ENCODE measurements around the gene CCDC40.

CCDC40 gene

DNA sequence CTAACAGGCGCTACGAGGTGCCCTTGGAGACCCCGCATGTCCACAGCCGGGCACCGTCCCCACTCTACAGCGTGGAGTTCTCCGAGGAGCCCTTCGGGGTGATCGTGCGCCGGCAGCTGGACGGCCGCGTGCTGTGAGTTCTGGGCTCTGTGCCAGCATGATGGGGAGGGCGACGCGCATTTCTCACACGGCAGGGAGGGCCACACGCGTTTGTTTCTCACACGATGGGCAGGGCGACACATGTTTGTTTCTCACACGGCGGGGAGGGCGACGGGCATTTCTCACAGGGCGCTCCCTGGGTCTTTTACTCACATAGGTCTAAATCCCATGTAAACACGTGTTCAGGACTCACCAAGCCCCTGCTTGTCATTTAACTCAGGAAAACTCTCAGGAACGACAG, 69.3 kb downstream of the CCDC40 start:
- no peak for DNase-seq

DNA sequence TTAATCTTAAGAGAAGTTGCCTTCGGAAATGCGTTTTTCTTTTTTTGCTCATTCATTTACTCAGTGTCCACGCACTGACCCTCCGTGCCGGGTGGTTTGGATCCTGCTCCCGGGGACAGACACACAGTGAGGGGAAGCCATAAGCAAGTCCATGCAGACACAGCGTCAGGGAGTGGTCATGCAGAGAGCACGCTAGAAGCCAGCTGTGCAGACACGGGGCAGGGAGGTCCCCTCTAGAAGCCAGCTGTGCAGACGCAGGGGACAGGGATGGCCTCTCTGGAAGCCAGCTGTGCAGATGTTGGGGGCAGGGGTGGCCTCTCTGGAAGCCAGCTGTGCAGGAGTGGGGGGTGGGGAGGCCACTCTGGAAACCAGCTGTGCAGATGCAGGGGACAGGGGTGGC, 69.7 kb downstream of the CCDC40 start:
- DNase-seq, result no peak

DNA sequence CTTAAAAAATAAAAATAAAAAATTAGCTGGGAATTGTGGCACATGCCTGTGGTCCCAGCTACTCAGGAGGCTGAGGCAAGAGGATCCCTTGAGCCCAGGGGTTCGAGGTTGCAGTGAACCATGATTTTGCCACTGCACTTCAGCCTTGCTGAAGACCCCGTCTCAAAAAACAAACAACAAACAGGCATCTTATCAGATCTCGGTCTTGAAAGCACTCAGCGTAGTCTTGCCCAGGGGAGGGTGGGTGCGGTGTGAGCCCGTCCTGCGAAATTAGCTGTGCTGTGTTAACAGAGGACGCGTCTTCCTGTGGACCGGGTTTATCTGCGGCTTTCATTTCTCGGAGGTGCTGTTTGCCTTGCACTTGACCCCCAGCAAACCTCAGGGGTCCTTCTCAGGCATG, 70.3 kb downstream of the CCDC40 start:
- no peak for DNase-seq

DNA sequence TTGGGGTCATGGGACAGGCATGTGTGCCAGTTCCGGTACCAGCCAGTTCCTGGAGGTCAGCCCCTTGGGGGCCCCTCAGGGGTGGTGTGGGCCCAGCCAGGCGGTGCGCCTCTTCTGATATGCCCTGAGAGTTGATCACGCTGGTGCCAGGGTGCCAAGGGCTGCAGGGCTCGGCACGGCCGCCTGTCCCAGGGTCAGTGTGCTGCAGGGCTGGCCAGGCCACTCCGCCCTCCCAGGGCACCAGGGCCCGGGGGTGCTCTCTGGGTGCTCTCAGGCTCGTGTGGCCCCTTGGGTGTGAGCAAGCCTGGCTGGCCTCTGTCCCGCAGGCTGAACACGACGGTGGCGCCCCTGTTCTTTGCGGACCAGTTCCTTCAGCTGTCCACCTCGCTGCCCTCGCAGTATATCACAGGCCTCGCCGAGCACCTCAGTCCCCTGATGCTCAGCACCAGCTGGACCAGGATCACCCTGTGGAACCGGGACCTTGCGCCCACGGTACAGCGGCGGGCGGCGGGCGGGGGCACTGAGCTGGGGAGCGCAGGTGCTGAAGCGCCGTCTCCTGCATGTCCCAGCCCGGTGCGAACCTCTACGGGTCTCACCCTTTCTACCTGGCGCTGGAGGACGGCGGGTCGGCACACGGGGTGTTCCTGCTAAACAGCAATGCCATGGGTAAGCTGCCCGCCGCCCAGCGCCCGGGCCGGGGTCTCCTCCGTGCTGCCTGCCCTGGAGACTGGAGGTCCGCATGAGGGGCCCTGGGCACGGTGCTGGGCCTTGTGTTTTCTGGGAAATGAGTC, 71.0 kb downstream of the CCDC40 start:
- no peak for DNase-seq

DNA sequence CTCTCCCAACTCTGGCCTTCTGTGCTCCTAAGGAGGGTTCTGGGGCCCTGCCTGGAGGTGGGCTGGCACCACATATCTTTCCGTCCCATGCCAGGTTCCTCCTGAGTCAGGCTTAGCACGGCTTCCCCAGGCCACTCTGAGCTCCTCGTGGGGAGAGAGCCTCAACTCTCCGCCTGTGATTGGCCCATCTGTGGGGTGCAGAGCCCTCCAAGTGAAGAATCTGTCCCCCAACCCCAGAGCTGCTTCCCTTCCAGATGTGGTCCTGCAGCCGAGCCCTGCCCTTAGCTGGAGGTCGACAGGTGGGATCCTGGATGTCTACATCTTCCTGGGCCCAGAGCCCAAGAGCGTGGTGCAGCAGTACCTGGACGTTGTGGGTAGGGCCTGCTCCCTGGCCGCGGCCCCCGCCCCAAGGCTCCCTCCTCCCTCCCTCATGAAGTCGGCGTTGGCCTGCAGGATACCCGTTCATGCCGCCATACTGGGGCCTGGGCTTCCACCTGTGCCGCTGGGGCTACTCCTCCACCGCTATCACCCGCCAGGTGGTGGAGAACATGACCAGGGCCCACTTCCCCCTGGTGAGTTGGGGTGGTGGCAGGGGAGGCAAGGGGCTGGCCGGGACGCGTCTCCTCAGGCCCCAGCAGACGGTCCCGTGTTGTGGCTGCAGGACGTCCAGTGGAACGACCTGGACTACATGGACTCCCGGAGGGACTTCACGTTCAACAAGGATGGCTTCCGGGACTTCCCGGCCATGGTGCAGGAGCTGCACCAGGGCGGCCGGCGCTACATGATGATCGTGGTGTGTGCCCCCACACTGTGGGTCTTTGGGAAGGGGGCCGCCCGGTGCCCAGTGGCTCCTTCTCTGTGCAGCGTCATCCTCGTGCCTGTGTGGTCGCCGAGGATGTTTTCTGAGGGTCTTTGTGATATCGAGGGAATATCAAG, 71.9 kb downstream of the CCDC40 start:
- DNase-seq, result no peak

DNA sequence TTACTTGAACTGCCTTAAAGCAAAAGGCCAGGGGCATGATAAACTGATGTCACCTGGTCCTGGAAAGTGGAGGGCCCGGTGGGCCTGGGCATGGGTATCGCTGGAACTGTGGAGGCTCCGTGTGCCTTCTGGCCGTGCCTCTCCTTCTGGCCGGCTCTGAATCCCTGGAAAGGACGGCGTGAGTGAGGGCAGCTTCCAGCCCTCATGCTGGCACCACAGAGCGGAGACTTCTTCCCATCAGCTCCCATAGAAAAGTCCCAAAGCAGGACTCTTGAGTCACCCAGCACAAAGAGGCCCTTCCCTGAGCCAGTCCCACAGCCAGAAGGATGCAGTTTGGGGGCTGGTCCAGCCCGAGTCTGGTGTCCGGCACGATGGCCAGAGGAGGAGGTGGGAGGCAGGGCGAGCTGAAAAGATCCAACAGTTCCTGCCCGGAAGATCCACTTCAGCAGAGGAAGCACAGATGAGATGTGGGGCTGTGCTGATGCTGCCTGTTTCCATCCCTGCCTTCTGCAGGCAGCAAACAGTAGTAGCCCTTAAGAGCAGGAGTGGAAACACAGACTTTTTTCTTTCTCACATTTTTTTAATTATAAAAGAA, 72.7 kb downstream of the CCDC40 start:
- no peak for DNase-seq

DNA sequence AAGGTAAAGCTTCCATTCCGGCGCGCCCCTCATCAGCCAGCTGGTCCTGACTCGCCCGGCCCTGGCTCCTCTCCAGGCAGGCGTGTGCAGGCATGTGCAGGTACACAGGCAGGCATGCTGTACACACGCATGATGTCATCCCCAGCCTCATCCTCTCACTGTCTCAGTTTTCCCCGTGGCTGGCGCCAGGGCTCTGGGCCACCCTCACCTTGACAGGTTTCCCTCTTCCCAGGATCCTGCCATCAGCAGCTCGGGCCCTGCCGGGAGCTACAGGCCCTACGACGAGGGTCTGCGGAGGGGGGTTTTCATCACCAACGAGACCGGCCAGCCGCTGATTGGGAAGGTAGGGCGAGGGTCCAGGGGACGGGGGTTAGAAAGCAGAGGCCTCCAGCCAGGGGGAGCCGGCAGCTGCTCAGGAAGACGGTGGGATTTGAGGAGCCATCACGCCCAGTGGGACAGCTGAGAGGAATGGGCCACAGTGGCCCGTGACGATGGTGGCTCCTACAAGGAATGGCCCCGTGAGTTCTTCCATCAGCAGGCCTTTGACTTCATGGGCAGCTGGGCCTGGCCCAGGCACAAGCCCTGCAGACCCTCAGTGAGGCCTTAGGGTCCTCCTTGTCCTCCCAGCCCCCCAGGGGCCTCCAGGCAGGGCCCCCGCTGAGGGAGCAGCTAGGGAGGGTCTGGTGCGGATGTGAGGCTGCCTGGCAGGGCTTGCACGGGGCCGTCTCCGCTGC, 73.4 kb downstream of the CCDC40 start:
- DNase-seq, result no peak

DNA sequence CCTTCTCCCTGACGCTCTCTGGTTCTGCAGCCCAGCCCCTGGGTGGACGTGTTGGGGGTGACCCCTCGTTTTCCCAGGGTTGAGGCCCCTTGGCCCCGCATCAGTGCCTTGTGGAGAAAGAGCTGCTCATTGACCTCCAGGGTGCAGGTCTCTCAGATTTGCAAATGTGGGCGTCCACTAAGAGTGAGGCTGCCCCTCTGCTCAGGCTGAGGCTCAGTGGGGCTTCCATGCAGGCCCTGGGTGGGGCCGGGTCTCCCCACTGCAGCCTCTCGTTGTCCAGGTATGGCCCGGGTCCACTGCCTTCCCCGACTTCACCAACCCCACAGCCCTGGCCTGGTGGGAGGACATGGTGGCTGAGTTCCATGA, 74.0 kb downstream of the CCDC40 start:
- no peak for DNase-seq

DNA sequence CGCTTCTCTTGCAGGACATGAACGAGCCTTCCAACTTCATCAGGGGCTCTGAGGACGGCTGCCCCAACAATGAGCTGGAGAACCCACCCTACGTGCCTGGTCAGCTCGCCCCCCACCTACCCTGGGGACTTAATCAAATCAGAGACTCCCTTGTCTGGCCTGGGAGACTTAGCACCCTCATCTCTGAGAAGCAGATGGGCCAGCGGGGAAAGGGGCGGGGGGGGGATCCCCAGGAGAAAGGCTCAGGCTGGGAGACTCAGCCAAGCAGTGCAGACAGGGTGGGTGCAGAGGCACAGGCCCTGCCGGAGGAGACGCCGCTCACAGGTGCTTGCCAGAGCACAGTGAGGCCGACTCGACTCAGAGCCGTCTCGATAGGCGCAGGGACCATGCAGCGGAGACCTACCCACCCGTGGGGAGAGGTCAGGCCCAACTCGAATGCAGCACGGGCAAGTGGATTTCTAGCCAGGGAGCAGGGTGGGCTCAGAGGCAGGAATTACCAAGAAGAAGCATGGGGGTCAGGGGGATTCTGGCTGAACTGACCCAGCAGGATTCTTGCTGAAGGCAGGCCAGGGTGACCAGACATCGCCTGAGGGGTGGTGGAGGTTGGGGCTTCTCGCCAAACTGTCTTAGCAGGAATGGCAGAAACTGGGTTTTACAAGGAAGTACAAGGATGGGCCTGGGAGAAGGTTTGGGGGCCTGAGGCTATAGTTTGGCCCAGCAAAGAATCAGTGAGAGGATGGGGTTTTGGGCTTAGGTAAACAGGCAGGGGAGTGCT, 74.7 kb downstream of the CCDC40 start:
- DNase-seq, result no peak

DNA sequence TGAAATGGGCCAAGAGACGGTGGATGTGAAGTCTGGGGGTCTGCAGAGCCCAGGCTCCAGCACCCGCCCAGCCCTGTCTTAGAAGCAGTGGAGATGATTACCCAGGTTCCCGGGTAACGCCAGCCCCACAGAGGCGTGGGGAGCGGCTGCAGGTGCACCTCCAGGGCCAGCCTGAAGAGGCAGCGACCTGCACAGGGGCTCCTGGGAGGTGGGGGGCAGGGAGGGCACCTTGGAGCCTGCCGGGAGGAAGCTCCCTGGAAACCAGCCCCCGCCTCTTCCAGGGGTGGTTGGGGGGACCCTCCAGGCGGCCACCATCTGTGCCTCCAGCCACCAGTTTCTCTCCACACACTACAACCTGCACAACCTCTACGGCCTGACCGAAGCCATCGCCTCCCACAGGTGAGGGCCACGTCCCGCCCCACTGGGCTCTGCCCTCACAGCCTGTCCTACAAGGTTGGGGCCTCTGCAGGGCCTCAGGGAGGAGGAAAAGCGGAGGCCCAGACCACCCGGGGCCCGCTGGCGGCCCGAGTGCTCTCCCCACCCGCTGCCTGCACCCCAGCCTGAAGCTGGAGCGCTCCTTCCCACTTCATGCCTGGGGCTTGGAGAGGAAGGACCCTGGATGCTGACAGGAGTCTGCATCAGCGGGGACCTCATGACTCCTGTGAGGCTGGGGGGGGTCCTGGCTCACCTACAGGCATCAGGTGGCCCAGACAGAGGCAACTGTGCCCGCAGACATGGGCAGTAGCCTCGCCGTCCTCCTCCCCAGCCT, 75.4 kb downstream of the CCDC40 start:
- no peak for DNase-seq

DNA sequence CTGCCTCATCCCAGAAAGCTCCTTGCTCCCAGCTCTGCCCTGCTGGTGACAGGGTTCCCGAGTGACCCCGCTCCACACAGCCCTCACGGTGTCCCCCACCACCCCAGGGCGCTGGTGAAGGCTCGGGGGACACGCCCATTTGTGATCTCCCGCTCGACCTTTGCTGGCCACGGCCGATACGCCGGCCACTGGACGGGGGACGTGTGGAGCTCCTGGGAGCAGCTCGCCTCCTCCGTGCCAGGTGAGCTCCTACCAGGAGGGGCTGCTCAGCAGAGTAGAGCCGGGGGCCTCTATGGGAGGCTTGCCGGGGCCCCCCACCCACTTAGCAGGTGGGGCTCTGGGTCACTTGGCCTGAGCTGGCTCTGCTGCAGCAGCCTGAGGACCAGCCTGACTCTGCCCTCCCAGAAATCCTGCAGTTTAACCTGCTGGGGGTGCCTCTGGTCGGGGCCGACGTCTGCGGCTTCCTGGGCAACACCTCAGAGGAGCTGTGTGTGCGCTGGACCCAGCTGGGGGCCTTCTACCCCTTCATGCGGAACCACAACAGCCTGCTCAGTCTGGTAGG, 76.1 kb downstream of the CCDC40 start:
- DNase-seq, result no peak

DNA sequence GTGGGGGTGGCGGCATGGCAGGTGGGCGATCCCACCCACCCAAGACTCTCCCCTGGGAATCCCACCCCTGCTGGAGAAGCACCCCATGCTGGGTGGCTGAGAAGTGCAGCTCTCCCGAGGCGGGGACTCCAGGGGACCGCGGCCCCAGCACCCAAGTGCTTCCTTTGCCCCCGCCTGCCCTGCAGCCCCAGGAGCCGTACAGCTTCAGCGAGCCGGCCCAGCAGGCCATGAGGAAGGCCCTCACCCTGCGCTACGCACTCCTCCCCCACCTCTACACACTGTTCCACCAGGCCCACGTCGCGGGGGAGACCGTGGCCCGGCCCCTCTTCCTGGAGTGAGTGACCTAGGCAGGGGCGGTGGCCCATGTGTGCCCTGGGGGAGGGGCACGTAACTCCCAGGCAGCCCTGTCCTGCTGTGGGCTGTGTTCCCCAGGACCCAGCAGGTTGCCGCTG, 76.6 kb downstream of the CCDC40 start:
- no peak for DNase-seq

DNA sequence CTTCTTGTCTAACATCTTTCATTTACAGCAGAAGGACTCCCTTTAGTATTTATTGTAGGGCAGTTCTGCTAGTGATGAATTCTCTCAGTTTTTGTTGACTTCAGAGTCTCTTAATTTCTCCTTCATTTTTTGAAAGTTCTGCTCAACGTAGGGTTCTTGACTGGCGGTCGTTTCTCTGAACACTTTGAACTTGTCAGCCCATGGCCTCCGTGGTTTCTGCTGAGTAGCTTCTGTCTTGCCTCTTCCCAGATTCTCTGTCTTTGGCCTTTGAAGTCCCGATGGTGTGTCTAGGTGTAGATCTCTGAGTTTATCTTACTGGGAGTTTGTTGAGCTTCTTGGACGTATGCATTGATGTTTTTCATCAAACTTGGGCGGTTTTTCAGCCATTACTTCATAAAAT, 78.3 kb downstream of the CCDC40 start:
- no peak for DNase-seq

DNA sequence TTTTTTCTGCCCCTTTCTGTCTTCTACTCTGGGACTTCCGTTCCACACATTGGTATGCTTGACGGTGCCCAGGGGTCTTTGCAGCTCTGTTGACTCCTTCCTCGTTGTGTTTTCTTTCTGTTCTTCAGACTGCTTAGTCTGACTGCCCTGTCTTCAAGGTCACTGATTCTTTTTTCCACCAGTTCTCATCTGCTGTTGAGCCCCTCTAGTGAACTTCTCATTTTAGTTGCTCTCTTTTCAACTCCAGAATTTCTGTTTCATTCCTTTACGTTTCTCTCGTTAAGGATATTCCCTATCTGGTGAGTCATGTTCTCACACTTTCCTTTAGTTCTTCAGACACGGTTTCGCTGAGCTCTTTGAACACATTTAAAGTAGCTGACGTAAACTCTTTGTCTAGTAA, 78.7 kb downstream of the CCDC40 start:
- DNase-seq, result no peak

DNA sequence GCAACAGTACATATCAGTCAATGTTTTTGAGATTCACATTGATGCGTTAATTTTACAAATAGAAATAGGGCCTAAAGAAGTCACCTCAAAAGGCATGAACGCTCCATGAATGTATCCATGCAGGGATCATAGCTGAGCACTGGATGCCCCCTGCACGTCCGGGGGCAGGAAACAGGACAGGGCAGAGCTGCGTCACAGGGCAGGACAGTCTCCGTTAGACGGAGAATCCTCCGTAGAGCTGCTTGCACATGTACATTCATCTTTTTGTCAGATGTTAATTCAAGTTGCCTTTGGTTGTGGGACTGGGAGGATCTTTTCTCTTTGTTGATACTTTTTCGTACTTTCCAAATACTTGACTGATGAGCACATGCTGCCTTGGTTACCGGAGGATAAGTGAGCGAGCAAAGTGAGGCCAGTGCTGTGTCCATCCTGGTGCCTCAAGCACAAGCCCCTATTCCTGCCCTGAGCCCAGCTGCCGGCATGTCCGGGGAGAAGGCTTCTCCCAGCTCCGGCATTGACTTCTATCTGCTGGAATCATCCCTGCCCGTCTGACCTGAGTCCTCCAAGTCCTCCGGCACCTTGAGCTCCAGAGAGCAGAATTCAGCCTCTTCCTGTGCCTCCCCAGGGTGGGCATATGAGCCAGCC, 80.0 kb downstream of the CCDC40 start:
- DNase-seq, result no peak

DNA sequence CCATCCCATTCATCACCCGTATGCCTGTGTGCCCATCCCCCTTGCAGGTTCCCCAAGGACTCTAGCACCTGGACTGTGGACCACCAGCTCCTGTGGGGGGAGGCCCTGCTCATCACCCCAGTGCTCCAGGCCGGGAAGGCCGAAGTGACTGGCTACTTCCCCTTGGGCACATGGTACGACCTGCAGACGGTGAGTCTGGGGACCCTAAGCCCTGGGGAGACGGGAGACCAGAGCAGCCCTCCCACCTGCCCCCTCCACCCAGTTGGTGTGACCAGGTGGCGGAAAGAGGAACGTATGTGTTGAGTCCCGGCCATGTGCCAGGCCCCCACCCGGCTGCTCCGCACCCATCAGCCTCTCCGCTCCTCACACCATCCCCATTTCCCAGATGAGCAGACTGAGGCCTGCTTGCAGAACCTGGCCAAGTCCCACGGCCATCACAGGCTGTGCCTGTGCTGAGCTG, 80.5 kb downstream of the CCDC40 start:
- no peak for DNase-seq

DNA sequence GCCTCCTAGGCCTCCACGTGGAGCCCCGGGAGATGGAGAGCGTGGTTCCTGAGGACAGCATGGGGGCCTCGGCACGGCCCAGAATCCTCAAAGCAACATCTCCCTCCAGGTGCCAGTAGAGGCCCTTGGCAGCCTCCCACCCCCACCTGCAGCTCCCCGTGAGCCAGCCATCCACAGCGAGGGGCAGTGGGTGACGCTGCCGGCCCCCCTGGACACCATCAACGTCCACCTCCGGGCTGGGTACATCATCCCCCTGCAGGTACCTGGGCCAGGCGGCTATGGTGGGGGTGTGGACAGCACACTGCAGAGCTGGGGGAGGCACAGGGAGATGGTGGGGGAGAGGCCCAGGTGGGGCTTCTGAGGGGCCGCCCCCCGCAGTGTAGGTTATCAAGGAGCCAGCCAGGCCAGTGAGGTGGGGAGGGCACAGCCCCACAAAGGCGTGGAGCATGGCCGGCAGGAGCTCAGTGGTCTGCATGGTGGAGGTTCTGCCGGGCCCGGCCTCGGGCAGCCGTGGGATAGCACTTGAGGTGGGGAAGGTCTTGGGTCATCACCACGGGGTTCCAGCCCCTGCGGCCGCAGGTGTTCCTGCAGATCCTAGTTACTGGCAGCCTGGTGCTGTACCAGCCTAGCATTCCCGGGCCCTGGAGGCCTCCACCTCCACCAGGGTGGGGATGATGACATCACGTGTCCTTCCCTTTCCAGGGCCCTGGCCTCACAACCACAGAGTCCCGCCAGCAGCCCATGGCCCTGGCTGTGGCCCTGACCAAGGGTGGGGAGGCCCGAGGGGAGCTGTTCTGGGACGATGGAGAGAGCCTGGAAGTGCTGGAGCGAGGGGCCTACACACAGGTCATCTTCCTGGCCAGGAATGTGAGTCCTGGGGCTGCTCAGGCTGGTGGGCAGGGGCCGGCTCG, 81.3 kb downstream of the CCDC40 start:
- DNase-seq, result no peak

DNA sequence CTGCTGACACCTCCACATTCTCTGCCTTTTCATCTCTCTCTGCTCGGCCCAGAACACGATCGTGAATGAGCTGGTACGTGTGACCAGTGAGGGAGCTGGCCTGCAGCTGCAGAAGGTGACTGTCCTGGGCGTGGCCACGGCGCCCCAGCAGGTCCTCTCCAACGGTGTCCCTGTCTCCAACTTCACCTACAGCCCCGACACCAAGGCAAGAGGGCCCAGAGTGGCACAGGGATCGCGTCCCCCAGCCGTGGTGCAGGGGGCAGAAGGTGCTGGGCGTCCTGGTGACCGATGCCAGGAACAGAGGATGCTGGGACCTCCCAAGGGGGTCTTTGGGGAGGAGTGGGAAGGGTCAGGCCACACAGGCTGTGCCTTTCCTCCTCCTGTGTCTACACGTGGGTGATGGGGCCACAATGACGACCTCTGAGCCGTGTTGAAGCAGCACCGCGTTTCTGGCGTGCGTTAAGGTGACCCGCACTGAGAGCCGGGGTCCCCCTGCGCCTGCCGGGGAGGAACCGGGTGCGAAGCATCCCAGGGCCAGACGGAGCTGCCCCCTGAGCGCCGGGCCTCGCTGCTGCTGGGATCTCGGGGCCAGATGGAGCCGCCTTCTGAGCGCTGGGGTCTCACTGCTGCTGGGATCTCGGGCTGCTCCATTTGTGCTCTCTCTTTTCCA, 82.3 kb downstream of the CCDC40 start:
- no peak for DNase-seq
